Esophagus squamous epithelium (tissue), 5 donors: ENCODE results near the gene EPN3. TPM values are rescaled to one million over a fixed set of nuclear protein-coding genes. Genes with fewer than 3 reads are reported as not detected.
A peak's percentile ranks its signal among the peaks of the same experiment; 100 is the strongest.

Source experiments
- DNase-seq: peaks from one replicate; lab custom pipeline; 2025; lab: John Stamatoyannopoulos, UW
- H3K27ac ChIP-seq, 4 donors: fragments of 200-600 bp; sonication (generic); one replicate each; pipeline ENCODE4 v1.5.1; 2016 to 2019; ENCODE audit warnings: mild to moderate bottlenecking in 1 of 4
- H3K27me3 ChIP-seq, 4 donors: fragments of 200-600 bp; sonication (generic); 1 replicate in 3 of 4; 2 replicates in 1 of 4; pipeline versions ENCODE4 v1.5.1 to v1.6.0; 2017 to 2021; ENCODE audit warnings: antibody characterized with exemption in 1 of 4
- H3K36me3 ChIP-seq, 3 donors: fragments of 200-600 bp; sonication (generic); one replicate each; pipeline ENCODE4 v1.5.1; 2016 to 2019
- H3K4me1 ChIP-seq, 3 donors: fragments of 200-600 bp; sonication (generic); one replicate each; pipeline ENCODE4 v1.5.1; 2017 to 2019
- H3K4me3 ChIP-seq, 4 donors: fragments of 200-600 bp; sonication (generic); 1 replicate in 3 of 4; 2 replicates in 1 of 4; pipeline ENCODE4 v1.5.1; 2016 to 2019; ENCODE audit warnings: mild to moderate bottlenecking in 2 of 4, moderate library complexity in 1 of 4
- H3K9me3 ChIP-seq, 3 donors: fragments of 200-600 bp; sonication (generic); one replicate each; pipeline ENCODE4 v1.5.1; 2016 to 2019
- CTCF ChIP-seq, 6 experiments: fragments of 450-650 bp in 4 of 6; fragments of 200-600 bp in 2 of 6; sonication (generic) in 2 of 6; IDR thresholded peaks; one replicate each; pipeline ENCODE4 v1.5.1; 2016 to 2019; ENCODE audit warnings: antibody characterized with exemption in 6 of 6, mild to moderate bottlenecking in 4 of 6, moderate library complexity in 4 of 6
- POLR2A ChIP-seq, 4 donors: fragments of 450-650 bp; IDR thresholded peaks; one replicate each; pipeline ENCODE4 v1.6.1; 2017; ENCODE audit warnings: antibody characterized with exemption in 4 of 4, mild to moderate bottlenecking in 4 of 4, moderate library complexity in 3 of 4
- WGBS, 2 donors: methylation state at CpG; one replicate each; pipeline ENCODE4 v1.1.5; 2018; 5-methylcytosine and 5-hydroxymethylcytosine counted together
- intact Hi-C: fragments of 100-400 bp; cut with DNase I; formaldehyde crosslinking; loops from one replicate; pipeline ENCODE4 v1.15.0; 2022
- total RNA-seq, 4 donors: library from RNA; depleted of rRNA; stranded (reverse); fragments of >200 nt; gene quantifications; one replicate each; pipeline ENCODE4 v1.1.0, GENCODE V29; 2016
- donor health status: DM: yes; HTN: yes; CAD: no.

The EPN3 gene
- total RNA-seq, 4 donors from 2014 or later, result 24.5 to 111 (median 51.8) TPM

GRCh38 chr17:50527949-50528474, 4.5 kb upstream of the EPN3 start:
- H3K27ac ChIP-seq, result no peak overlapping the region
- H3K4me1 ChIP-seq, result peaks cover 8 to 27% (median 11%) of the 10 kb centered on the region in 3 donors
- no peak overlapping the region for H3K4me3 ChIP-seq
- H3K36me3 ChIP-seq, result no peaks in the 10 kb centered on the region
- DNase-seq, result no peak
- H3K9me3 ChIP-seq, result no peaks in the 10 kb centered on the region
- 80 to 100% methylated on average over 1 of the region's 4 CpGs for WGBS, 2 donors
- peaks cover 0 to 45% (median 4%) of the 10 kb centered on the region in 4 donors for H3K27me3 ChIP-seq
- TF ChIP-seq CTCF (IDR thresholded peaks at IDR 0.05), result no peak
- no peak for TF ChIP-seq POLR2A (IDR thresholded peaks at IDR 0.05)
- intact Hi-C loops, result no loop called here

- TF ChIP-seq CTCF (IDR thresholded peaks at IDR 0.05) (no peak), POLR2A (IDR thresholded peaks at IDR 0.05) (no peak)
- H3K4me3 ChIP-seq, result no peak overlapping the region
- H3K9me3 ChIP-seq, result no peaks in the 10 kb centered on the region
- H3K36me3 ChIP-seq, result no peaks in the 10 kb centered on the region
- H3K4me1 ChIP-seq, result peaks cover 8 to 36% (median 19%) of the 10 kb centered on the region in 3 donors
- H3K27ac ChIP-seq, result no peak overlapping the region
- H3K27me3 ChIP-seq, result peaks cover 0 to 62% (median 4%) of the 10 kb centered on the region in 4 donors
- intact Hi-C loops, result no loop called here
- 90 to 92% methylated on average over 7 of the region's 7 CpGs for WGBS, 2 donors
- no peak for DNase-seq
Observed at GRCh38 chr17:50529849-50530248, 2.7 kb upstream of the EPN3 start.

GRCh38 chr17:50531428-50532025, 1.0 kb upstream of the EPN3 start:
- Histone ChIP-seq H3K36me3 (peaks cover 0 to 7% (median 4%) of the 10 kb centered on the region in 3 donors), H3K9me3 (no peaks in the 10 kb centered on the region), H3K27me3 (peaks cover 0 to 63% (median 4%) of the 10 kb centered on the region in 4 donors), H3K4me1 (peaks cover 18 to 53% (median 22%) of the 10 kb centered on the region in 3 donors), H3K27ac (peak overlapping the region in 2 of 4 donors; percentile 94 to 96), H3K4me3 (no peak overlapping the region)
- intact Hi-C loops, result no loop called here
- TF ChIP-seq POLR2A (IDR thresholded peaks at IDR 0.05) (no peak), CTCF (IDR thresholded peaks at IDR 0.05) (no peak)
- DNase-seq, result no peak
- 58 to 60% methylated on average over 6 of the region's 6 CpGs for WGBS, 2 donors

- H3K36me3 ChIP-seq, result peaks cover 3 to 23% (median 8%) of the 10 kb centered on the region in 3 donors
- intact Hi-C loops, result no loop called here
- 2 to 25% methylated on average over 4 of the region's 5 CpGs for WGBS, 2 donors
- H3K27ac ChIP-seq, result peak overlapping the region; percentile 76 to 96 (median 93)
- peak overlapping the region; percentile 69 to 76 (median 74) for H3K4me3 ChIP-seq
- peaks cover 18 to 69% (median 22%) of the 10 kb centered on the region in 3 donors for H3K4me1 ChIP-seq
- no peak for DNase-seq
- TF ChIP-seq POLR2A (IDR thresholded peaks at IDR 0.05), result no peak
- no peak for TF ChIP-seq CTCF (IDR thresholded peaks at IDR 0.05)
- H3K27me3 ChIP-seq, result peaks cover 0 to 63% (median 4%) of the 10 kb centered on the region in 4 donors
- no peaks in the 10 kb centered on the region for H3K9me3 ChIP-seq
Observed at GRCh38 chr17:50533185-50533584, 650 bp downstream of the EPN3 start.

GRCh38 chr17:50533720-50534148, 1.2 kb downstream of the EPN3 start:
- H3K27ac ChIP-seq, result peak overlapping the region; percentile 76 to 96 (median 93)
- TF ChIP-seq CTCF (IDR thresholded peaks at IDR 0.05) (no peak), POLR2A (IDR thresholded peaks at IDR 0.05) (no peak)
- intact Hi-C loops, result no loop called here
- peaks cover 20 to 75% (median 22%) of the 10 kb centered on the region in 3 donors for H3K4me1 ChIP-seq
- peaks cover 8 to 29% (median 9%) of the 10 kb centered on the region in 3 donors for H3K36me3 ChIP-seq
- WGBS, 2 donors, result 2 to 3% methylated on average over 15 to 17 of the region's 17 CpGs
- H3K4me3 ChIP-seq, result peak overlapping the region; percentile 69 to 76 (median 74)
- no peaks in the 10 kb centered on the region for H3K9me3 ChIP-seq
- H3K27me3 ChIP-seq, result peaks cover 0 to 58% (median 4%) of the 10 kb centered on the region in 4 donors
- DNase-seq, result no peak
